Caco-2 (cell line): Measurements from ENCODE around the gene NDC1. TPM values are rescaled to one million over a fixed set of nuclear protein-coding genes. Genes with fewer than 3 reads are reported as not detected.

Source experiments
- BruUV-seq: library from RNA; stranded (reverse); fragments of 400-500 nt; replicated peaks from 2 replicates; lab custom pipeline; 2021; lab: Mats Ljungman, UMichigan
- CTCF ChIA-PET: fragments of 300-600 bp; sonication (Branson Sonifier 250); formaldehyde crosslinking; loops from one replicate; lab custom pipeline; 2022; ENCODE audit warnings: antibody characterized with exemption; lab: Charles Lee
- POLR2A ChIA-PET: fragments of 300-600 bp; sonication (Branson Sonifier 250); formaldehyde crosslinking; loops from one replicate; lab custom pipeline; 2022; ENCODE audit warnings: antibody characterized with exemption; lab: Charles Lee
- DNase-seq, 2 experiments: peaks; one replicate each; pipeline versions ENCODE4 v3.0.0 to v3.0.0-alpha.2; 2020 to 2022
- H3K27me3 ChIP-seq: replicated peaks from 2 replicates; pipeline ENCODE4 v1.6.0; 2011; ENCODE audit warnings: low read length; ENCODE audit not compliant: control insufficient read depth, insufficient read depth
- H3K36me3 ChIP-seq: 2 replicates; pipeline ENCODE4 v1.5.1; 2011; ENCODE audit warnings: low read length; ENCODE audit not compliant: control insufficient read depth, insufficient read depth
- H3K4me1 ChIP-seq: fragments of 250-450 bp; sonication (Bioruptor Pico); 2 replicates; pipeline ENCODE4 v1.5.1; 2020; ENCODE audit warnings: mild to moderate bottlenecking
- H3K4me3 ChIP-seq: 2 replicates; pipeline ENCODE4 v1.5.1; 2011; ENCODE audit warnings: low read depth, mild to moderate bottlenecking, control low read depth, low read length
- H3K9me3 ChIP-seq: fragments of 250-450 bp; sonication (Bioruptor Pico); 2 replicates; pipeline ENCODE4 v1.5.1; 2020; ENCODE audit warnings: mild to moderate bottlenecking, moderate library complexity
- H3K27ac Mint-ChIP-seq: one replicate; pipeline ENCODE4 v1.8.0; 2022; ENCODE audit warnings: mixed read lengths; ENCODE audit not compliant: unreplicated experiment
- H3K27me3 Mint-ChIP-seq: one replicate; pipeline ENCODE4 v1.8.0; 2022; ENCODE audit warnings: mixed read lengths; ENCODE audit not compliant: insufficient read depth, unreplicated experiment
- H3K36me3 Mint-ChIP-seq: one replicate; pipeline ENCODE4 v1.8.0; 2022; ENCODE audit warnings: mild to moderate bottlenecking, mixed read lengths; ENCODE audit not compliant: insufficient read depth, unreplicated experiment
- H3K4me1 Mint-ChIP-seq: one replicate; pipeline ENCODE4 v1.8.0; 2022; ENCODE audit warnings: low read depth, mixed read lengths; ENCODE audit not compliant: unreplicated experiment
- H3K4me3 Mint-ChIP-seq: one replicate; pipeline ENCODE4 v1.8.0; 2022; ENCODE audit warnings: mild to moderate bottlenecking, moderate library complexity, mixed read lengths; ENCODE audit not compliant: unreplicated experiment
- H3K9me3 Mint-ChIP-seq: one replicate; pipeline ENCODE4 v1.8.0; 2022; ENCODE audit warnings: mixed read lengths; ENCODE audit not compliant: unreplicated experiment
- CTCF ChIP-seq, 2 experiments: fragments of 200-600 bp in 1 of 2; IDR thresholded peaks; 1 replicate in 1 of 2; 2 replicates in 1 of 2; pipeline versions ENCODE4 v1.5.1 to v1.8.0; 2011 to 2022; ENCODE audit warnings: antibody characterized with exemption in 1 of 2, control low read depth in 1 of 2, inconsistent platforms in 1 of 2, low read depth in 1 of 2, low read length in 1 of 2, mild to moderate bottlenecking in 1 of 2, moderate library complexity in 1 of 2; ENCODE audit not compliant: insufficient read depth in 1 of 2, severe bottlenecking in 1 of 2, unreplicated experiment in 1 of 2
- intact Hi-C: fragments of 100-400 bp; cut with micrococcal nuclease; formaldehyde crosslinking; loops from one replicate; pipeline ENCODE4 v1.10.0; 2022; ENCODE audit not compliant: unreplicated experiment
- total RNA-seq: library from RNA; stranded (reverse); gene quantifications from 2 replicates; pipeline ENCODE4 v1.2.3, GENCODE V29; 2022

NDC1 gene
- total RNA-seq, 1 experiment from 2014 or later = 28.8 TPM

GRCh38 chr1:53735681-53736080 is 102.4 kb downstream of the NDC1 start:
- no peak overlapping the region for H3K4me3 Mint-ChIP-seq
- no peaks in the 10 kb centered on the region for H3K9me3 Mint-ChIP-seq
- H3K36me3 Mint-ChIP-seq = no peaks in the 10 kb centered on the region
- H3K4me3 ChIP-seq = no peak overlapping the region
- no peaks in the 10 kb centered on the region for H3K36me3 ChIP-seq
- peaks cover 15% of the 10 kb centered on the region for H3K27me3 Mint-ChIP-seq
- H3K4me1 ChIP-seq = no peaks in the 10 kb centered on the region
- TF ChIP-seq CTCF (IDR thresholded peaks at IDR 0.05; ENCODE audit: insufficient read depth in 1 of 2, low read depth in 1 of 2, low read length in 1 of 2, severe bottlenecking in 1 of 2, unreplicated experiment in 1 of 2) = no peak
- BruUV-seq = no TSS peak
- H3K27me3 ChIP-seq = peaks cover 2% of the 10 kb centered on the region
- H3K4me1 Mint-ChIP-seq = no peaks in the 10 kb centered on the region
- no peak overlapping the region for H3K27ac Mint-ChIP-seq
- DNase-seq = no peak
- H3K9me3 ChIP-seq = no peaks in the 10 kb centered on the region
- intact Hi-C loops = no loop called here
- POLR2A ChIA-PET = no interaction called here
- CTCF ChIA-PET = no interaction called here

- intact Hi-C loops = no loop called here
- no peak overlapping the region for H3K4me3 ChIP-seq
- H3K27me3 ChIP-seq = peaks cover 2% of the 10 kb centered on the region
- BruUV-seq = no TSS peak
- Mint-ChIP-seq H3K9me3 (no peaks in the 10 kb centered on the region), H3K4me3 (no peak overlapping the region), H3K27me3 (peaks cover 15% of the 10 kb centered on the region), H3K27ac (no peak overlapping the region), H3K4me1 (no peaks in the 10 kb centered on the region), H3K36me3 (no peaks in the 10 kb centered on the region)
- TF ChIP-seq CTCF (IDR thresholded peaks at IDR 0.05; ENCODE audit: insufficient read depth in 1 of 2, low read depth in 1 of 2, low read length in 1 of 2, severe bottlenecking in 1 of 2, unreplicated experiment in 1 of 2) = no peak
- no peaks in the 10 kb centered on the region for H3K4me1 ChIP-seq
- POLR2A ChIA-PET = no interaction called here
- CTCF ChIA-PET = no interaction called here
- H3K36me3 ChIP-seq = no peaks in the 10 kb centered on the region
- no peak for DNase-seq
- H3K9me3 ChIP-seq = no peaks in the 10 kb centered on the region
These were observed 102.8 kb downstream of the NDC1 start for GRCh38 chr1:53735261-53735660.

- H3K27me3 ChIP-seq = peaks cover 2% of the 10 kb centered on the region
- no peak overlapping the region for H3K4me3 ChIP-seq
- no peaks in the 10 kb centered on the region for H3K36me3 ChIP-seq
- H3K9me3 ChIP-seq = no peaks in the 10 kb centered on the region
- no peak overlapping the region for H3K4me3 Mint-ChIP-seq
- intact Hi-C loops = no loop called here
- no TSS peak for BruUV-seq
- no peaks in the 10 kb centered on the region for H3K4me1 Mint-ChIP-seq
- peaks cover 15% of the 10 kb centered on the region for H3K27me3 Mint-ChIP-seq
- POLR2A ChIA-PET = no interaction called here
- H3K4me1 ChIP-seq = no peaks in the 10 kb centered on the region
- H3K27ac Mint-ChIP-seq = no peak overlapping the region
- DNase-seq = no peak
- no peak for TF ChIP-seq CTCF (IDR thresholded peaks at IDR 0.05; ENCODE audit: insufficient read depth in 1 of 2, low read depth in 1 of 2, low read length in 1 of 2, severe bottlenecking in 1 of 2, unreplicated experiment in 1 of 2)
- H3K36me3 Mint-ChIP-seq = no peaks in the 10 kb centered on the region
- no peaks in the 10 kb centered on the region for H3K9me3 Mint-ChIP-seq
- CTCF ChIA-PET = no interaction called here
These were observed 103.4 kb downstream of the NDC1 start for GRCh38 chr1:53734650-53735211.
